HepG2 (cell line): ENCODE measurements around the gene NLRC3. TPM values are rescaled to one million over a fixed set of nuclear protein-coding genes. Genes with fewer than 3 reads are reported as not detected.

Experiments used
- ARHGAP35 ChIP-seq: sonication (generic); formaldehyde crosslinking; IDR thresholded peaks from 2 replicates; pipeline ENCODE4 v1.9.0; 2022; ENCODE audit warnings: mild to moderate bottlenecking, inconsistent platforms, moderate library complexity, missing genetic modification reagents, borderline replicate concordance
- CEBPG ChIP-seq: IDR thresholded peaks from 2 replicates; pipeline ENCODE4 v1.6.1; 2016
- FOXK1 ChIP-seq: sonication (generic); formaldehyde crosslinking; IDR thresholded peaks from 2 replicates; pipeline ENCODE4 v1.4.0; 2020; ENCODE audit warnings: low read depth, missing genetic modification reagents, borderline replicate concordance
- GFI1 ChIP-seq: sonication (generic); formaldehyde crosslinking; IDR thresholded peaks from 2 replicates; pipeline ENCODE4 v1.5.0; 2020; ENCODE audit warnings: missing genetic modification reagents, mild to moderate bottlenecking, borderline replicate concordance
- HES4 ChIP-seq: sonication (generic); formaldehyde crosslinking; IDR thresholded peaks from 2 replicates; pipeline ENCODE4 v1.9.0; 2021; ENCODE audit warnings: mild to moderate bottlenecking, missing genetic modification reagents, borderline replicate concordance
- HMG20B ChIP-seq: conservative IDR thresholded peaks from 2 replicates; pipeline ENCODE4 v1.6.1; 2016; ENCODE audit warnings: missing genetic modification reagents, missing compliant biosample characterization
- NRL ChIP-seq: sonication (generic); formaldehyde crosslinking; IDR thresholded peaks from 2 replicates; pipeline ENCODE4 v1.5.0; 2020; ENCODE audit warnings: missing genetic modification reagents, mild to moderate bottlenecking, moderate library complexity, borderline replicate concordance
- PRDM15 ChIP-seq: sonication (generic); formaldehyde crosslinking; IDR thresholded peaks from 2 replicates; pipeline ENCODE4 v1.4.0; 2020; ENCODE audit warnings: missing genetic modification reagents
- REST ChIP-seq, 2 experiments: IDR thresholded peaks; 2 replicates each; pipeline ENCODE4 v1.6.1; 2011 to 2012; ENCODE audit warnings: low read length in 2 of 2, borderline replicate concordance in 1 of 2, low read depth in 1 of 2, mild to moderate bottlenecking in 1 of 2, moderate library complexity in 1 of 2
- SKIL ChIP-seq: sonication (generic); formaldehyde crosslinking; IDR thresholded peaks from 2 replicates; pipeline ENCODE4 v1.8.0; 2022; ENCODE audit warnings: missing genetic modification reagents, mild to moderate bottlenecking, moderate library complexity, borderline replicate concordance
- SOX6 ChIP-seq, 2 experiments: fragments of 450-650 bp in 1 of 2; sonication (generic) in 1 of 2; formaldehyde crosslinking in 1 of 2; IDR thresholded peaks; 2 replicates each; pipeline versions ENCODE4 v1.4.0 to v1.6.1; 2017 to 2020; ENCODE audit warnings: antibody characterized with exemption in 1 of 2, mild to moderate bottlenecking in 1 of 2, missing genetic modification reagents in 1 of 2
- ZFX ChIP-seq: sonication (generic); formaldehyde crosslinking; IDR thresholded peaks from 2 replicates; pipeline ENCODE4 v1.4.0; 2020; ENCODE audit warnings: mild to moderate bottlenecking, low read depth, missing genetic modification reagents, moderate library complexity
- ZNF260 ChIP-seq: sonication (generic); formaldehyde crosslinking; IDR thresholded peaks from 2 replicates; pipeline ENCODE4 v1.4.0; 2020; ENCODE audit warnings: missing genetic modification reagents, low read depth, mild to moderate bottlenecking, borderline replicate concordance
- ZNF335 ChIP-seq: sonication (generic); formaldehyde crosslinking; IDR thresholded peaks from 2 replicates; pipeline ENCODE4 v1.4.0; 2020; ENCODE audit warnings: missing genetic modification reagents
- ZNF33B ChIP-seq: sonication (generic); formaldehyde crosslinking; IDR thresholded peaks from 2 replicates; pipeline ENCODE4 v1.5.1; 2020; ENCODE audit warnings: mild to moderate bottlenecking, missing genetic modification reagents
- ZNF546 ChIP-seq: sonication (generic); formaldehyde crosslinking; conservative IDR thresholded peaks from 2 replicates; pipeline ENCODE4 v1.8.1; 2023; ENCODE audit warnings: mild to moderate bottlenecking, missing genetic modification reagents
- ZNF740 ChIP-seq: sonication (generic); formaldehyde crosslinking; IDR thresholded peaks from 2 replicates; pipeline ENCODE4 v1.4.0; 2020; ENCODE audit warnings: missing genetic modification reagents
- ZNF780A ChIP-seq: sonication (generic); formaldehyde crosslinking; IDR thresholded peaks from 2 replicates; pipeline ENCODE4 v1.8.0; 2022; ENCODE audit warnings: mild to moderate bottlenecking, missing genetic modification reagents, moderate library complexity
- polyA plus RNA-seq, 8 experiments: library from polyadenylated mRNA; depleted of rRNA in 3 of 8; stranded (reverse) in 7 of 8; unstranded in 1 of 8; fragments of >200 nt; fragmentation: Illumina TruSeq in 4 of 8; extraction: Trizol in 4 of 8; gene quantifications; 2 replicates each; pipeline versions ENCODE4 v1.2.1 to v1.2.3, GENCODE V29; 2011 to 2016; ENCODE audit warnings: low read depth in 4 of 8, missing spikeins in 1 of 8, mixed read lengths in 1 of 8; ENCODE audit not compliant: insufficient read depth in 1 of 8
- total RNA-seq, 5 experiments: library from RNA; depleted of rRNA; stranded (reverse); fragments of >200 nt; fragmentation: Illumina TruSeq; extraction: Trizol; gene quantifications; 2 replicates each; pipeline ENCODE4 v1.2.3, GENCODE V29; 2016; ENCODE audit warnings: low read depth in 1 of 5

Gene NLRC3
- total and polyA plus RNA-seq, 2 of the 13 experiments (the other 11 are each of a cell fraction or from before 2014, with no cell fraction given) = not detected

GRCh38 chr16:3596101-3596861 is 19.1 kb upstream of the NLRC3 start (continued):
- no peak for TF ChIP-seq PRDM15 (CRISPR knock-in tag)
- TF ChIP-seq ZNF335 (CRISPR knock-in tag) = peak; percentile 27; the same call in 1 of the 2 replicates
- peak; percentile 96; the same call in 1 of the 2 replicates for TF ChIP-seq FOXK1
- TF ChIP-seq REST (IDR thresholded peaks at IDR 0.05; ENCODE audit: borderline replicate concordance in 1 of 2, low read depth in 1 of 2, low read length in 2 of 2) = no peak
- TF ChIP-seq ZNF260 = no peak
- no peak for TF ChIP-seq HMG20B (CRISPR knock-in tag)
- no peak for TF ChIP-seq SOX6 (IDR thresholded peaks at IDR 0.05)
- peak; percentile 88 for TF ChIP-seq SOX6 (CRISPR knock-in tag; IDR thresholded peaks at IDR 0.05)
- TF ChIP-seq NRL = peak; percentile 61
- TF ChIP-seq ARHGAP35 (CRISPR knock-in tag) = no peak
- no peak; the same call in 1 of the 2 replicates for TF ChIP-seq GFI1
- TF ChIP-seq HES4 (CRISPR knock-in tag) = no peak
- peak; percentile 70 for TF ChIP-seq ZNF780A
- TF ChIP-seq ZNF546 (CRISPR knock-in tag) = no peak
- peak; percentile 60; the same call in 1 of the 2 replicates for TF ChIP-seq CEBPG
- TF ChIP-seq ZFX (CRISPR knock-in tag) = peak; percentile 83
- no peak for TF ChIP-seq ZNF33B (CRISPR knock-in tag)
- peak; percentile 98 for TF ChIP-seq SKIL (CRISPR knock-in tag)
- peak; percentile 85 for TF ChIP-seq ZNF740 (CRISPR knock-in tag)
